AG04450 (cell line): ENCODE data around the gene IL13. TPM values are rescaled to one million over a fixed set of nuclear protein-coding genes. Genes with fewer than 3 reads are reported as not detected.
"Not testable (repeated sequence)": the region's sequence is repeated elsewhere in the genome, so short reads cannot be mapped to it uniquely, and the experiment has no call there.

Experiments used
- CTCF ChIA-PET: fragments of 300-600, 350-600 bp; formaldehyde crosslinking; extraction: SDS; loops from one replicate; lab custom pipeline; 2022; ENCODE audit warnings: antibody characterized with exemption, inconsistent platforms; lab: Charles Lee
- POLR2A ChIA-PET: fragments of 350-600 bp; formaldehyde crosslinking; extraction: SDS; loops from one replicate; lab custom pipeline; 2021; ENCODE audit warnings: antibody characterized with exemption, inconsistent platforms; lab: Yijun Ruan, JAX
- DNase-seq: peaks from one replicate; pipeline ENCODE4 v3.0.0-alpha.2; 2011; ENCODE audit warnings: low read depth, low spot score
- H3K27ac ChIP-seq: one replicate; pipeline ENCODE4 v1.5.1; 2012; ENCODE audit warnings: low read depth, low read length, control low read depth
- H3K27me3 ChIP-seq: one replicate; pipeline ENCODE4 v1.6.0; 2012; ENCODE audit warnings: low read length; ENCODE audit not compliant: control insufficient read depth, insufficient read depth
- H3K4me3 ChIP-seq: 2 replicates; pipeline ENCODE4 v1.5.1; 2011; ENCODE audit warnings: mild to moderate bottlenecking, low read depth, low read length, control low read depth
- H3K9me3 ChIP-seq: 2 replicates; pipeline ENCODE4 v1.5.1; 2012; ENCODE audit warnings: low read length; ENCODE audit not compliant: control insufficient read depth, insufficient read depth
- CTCF ChIP-seq: IDR thresholded peaks from 2 replicates; pipeline ENCODE4 v1.5.1; 2011; ENCODE audit warnings: low read depth, low read length, control low read depth, inconsistent platforms
- polyA plus RNA-seq: library from polyadenylated mRNA; depleted of rRNA; stranded (reverse); fragments of >200 nt; gene quantifications from 2 replicates; pipeline ENCODE4 v1.2.3, GENCODE V29; 2011

IL13 gene
- polyA plus RNA-seq, 1 experiment, result not detected

- CTCF ChIA-PET, result no interaction called here
- H3K9me3 ChIP-seq, result no peaks in the 10 kb centered on the region
These were observed 30.5 kb upstream of the IL13 start for GRCh38 chr5:132627470-132627869.

GRCh38 chr5:132628814-132629213 lies 29.2 kb upstream of the IL13 start:
- no peak for DNase-seq
- Histone ChIP-seq H3K9me3 (no peaks in the 10 kb centered on the region), H3K27ac (no peak overlapping the region), H3K4me3 (no peak overlapping the region), H3K27me3 (no peaks in the 10 kb centered on the region)
- ChIA-PET POLR2A (interaction anchor here (0.5 kb wide), 1 partner anchor 330 kb away, joined by 4 read pairs; no protein-coding TSS in a partner anchor), CTCF (no interaction called here)
- TF ChIP-seq CTCF, result no peak

More at GRCh38 chr5:132627470-132627869, 30.5 kb upstream of the IL13 start:
- Histone ChIP-seq H3K4me3 (no peak overlapping the region), H3K27ac (no peak overlapping the region), H3K27me3 (no peaks in the 10 kb centered on the region)
- no peak for TF ChIP-seq CTCF
- DNase-seq, result no peak
- POLR2A ChIA-PET, result no interaction called here

- CTCF ChIA-PET, result interaction anchor here (1.2 kb wide), 1 partner anchor 243 kb away, joined by 5 read pairs; no protein-coding TSS in a partner anchor
- no peak overlapping the region for H3K27ac ChIP-seq
- no peaks in the 10 kb centered on the region for H3K9me3 ChIP-seq
- H3K27me3 ChIP-seq, result no peaks in the 10 kb centered on the region
- no peak overlapping the region for H3K4me3 ChIP-seq
- no peak for DNase-seq
- TF ChIP-seq CTCF, result no peak
- POLR2A ChIA-PET, result no interaction called here
These were observed 28.6 kb upstream of the IL13 start for GRCh38 chr5:132629230-132629944.

GRCh38 chr5:132633587-132633986 lies 24.4 kb upstream of the IL13 start:
- H3K27ac ChIP-seq, H3K27me3 ChIP-seq, H3K4me3 ChIP-seq, POLR2A ChIA-PET, DNase-seq, CTCF ChIA-PET, H3K9me3 ChIP-seq: not testable (repeated sequence)

- TF ChIP-seq CTCF, result no peak
- Histone ChIP-seq H3K9me3 (no peaks in the 10 kb centered on the region), H3K4me3 (no peak overlapping the region), H3K27ac (no peak overlapping the region), H3K27me3 (no peaks in the 10 kb centered on the region)
- DNase-seq, result no peak
- CTCF ChIA-PET, result interaction anchor here (1.1 kb wide), 1 partner anchor 249 kb away, joined by 3 read pairs; no protein-coding TSS in a partner anchor
- POLR2A ChIA-PET, result no interaction called here
These were observed 22.1 kb upstream of the IL13 start for GRCh38 chr5:132635873-132636272.
